G401.6 (cell line): ENCODE measurements around the gene TMEM165.
"Not testable (repeated sequence)": the region's sequence is repeated elsewhere in the genome, so short reads cannot be mapped to it uniquely, and the experiment has no call there.

Experiments used
- FAIRE-seq: peaks from 2 replicates; lab custom pipeline; 2012; peaks lifted over from hg19 to GRCh38; lab: Jason Lieb, UNC

The TMEM165 gene, protein sequence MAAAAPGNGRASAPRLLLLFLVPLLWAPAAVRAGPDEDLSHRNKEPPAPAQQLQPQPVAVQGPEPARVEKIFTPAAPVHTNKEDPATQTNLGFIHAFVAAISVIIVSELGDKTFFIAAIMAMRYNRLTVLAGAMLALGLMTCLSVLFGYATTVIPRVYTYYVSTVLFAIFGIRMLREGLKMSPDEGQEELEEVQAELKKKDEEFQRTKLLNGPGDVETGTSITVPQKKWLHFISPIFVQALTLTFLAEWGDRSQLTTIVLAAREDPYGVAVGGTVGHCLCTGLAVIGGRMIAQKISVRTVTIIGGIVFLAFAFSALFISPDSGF

DNA sequence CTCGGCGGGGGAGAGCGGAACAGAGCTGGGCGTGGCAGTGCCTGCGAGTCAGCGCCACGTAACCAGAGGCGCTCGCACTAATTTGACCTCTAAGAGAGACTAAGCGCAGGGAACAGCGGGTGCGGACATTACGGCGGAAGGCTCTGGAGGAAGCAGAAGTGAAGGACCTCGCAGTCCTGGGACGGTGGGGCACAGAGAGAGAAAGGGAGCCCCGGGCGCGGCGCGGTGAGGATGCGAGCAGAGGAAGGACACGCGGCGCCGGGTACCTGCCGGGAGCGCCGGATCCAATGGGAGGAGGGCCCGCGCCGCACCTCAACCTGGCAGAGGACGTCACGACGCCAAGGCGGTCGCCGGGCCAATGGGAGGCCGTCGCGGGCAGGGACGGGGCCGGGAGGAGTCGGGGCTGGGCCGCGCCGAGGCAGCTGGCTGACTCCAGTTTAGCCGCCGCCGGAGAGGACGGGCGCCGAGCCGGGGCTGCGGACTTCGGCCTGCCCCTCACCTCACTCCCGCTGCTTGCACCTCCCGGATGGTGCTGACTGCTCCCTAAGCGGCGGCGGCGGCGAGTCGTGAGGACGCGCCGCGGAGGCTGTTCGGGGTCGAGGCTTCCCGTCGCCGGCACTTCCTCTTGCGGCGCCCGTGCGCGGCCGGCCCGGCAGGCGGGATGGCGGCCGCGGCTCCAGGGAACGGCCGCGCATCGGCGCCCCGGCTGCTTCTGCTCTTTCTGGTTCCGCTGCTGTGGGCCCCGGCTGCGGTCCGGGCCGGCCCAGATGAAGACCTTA, at the start of gene TMEM165:
TSS of gene TMEM165 (plus strand) at position 429 of the 779 bp plus-strand sequence. CDS start at position 662, 233 bp downstream.
- FAIRE-seq, result peak; percentile 27

DNA sequence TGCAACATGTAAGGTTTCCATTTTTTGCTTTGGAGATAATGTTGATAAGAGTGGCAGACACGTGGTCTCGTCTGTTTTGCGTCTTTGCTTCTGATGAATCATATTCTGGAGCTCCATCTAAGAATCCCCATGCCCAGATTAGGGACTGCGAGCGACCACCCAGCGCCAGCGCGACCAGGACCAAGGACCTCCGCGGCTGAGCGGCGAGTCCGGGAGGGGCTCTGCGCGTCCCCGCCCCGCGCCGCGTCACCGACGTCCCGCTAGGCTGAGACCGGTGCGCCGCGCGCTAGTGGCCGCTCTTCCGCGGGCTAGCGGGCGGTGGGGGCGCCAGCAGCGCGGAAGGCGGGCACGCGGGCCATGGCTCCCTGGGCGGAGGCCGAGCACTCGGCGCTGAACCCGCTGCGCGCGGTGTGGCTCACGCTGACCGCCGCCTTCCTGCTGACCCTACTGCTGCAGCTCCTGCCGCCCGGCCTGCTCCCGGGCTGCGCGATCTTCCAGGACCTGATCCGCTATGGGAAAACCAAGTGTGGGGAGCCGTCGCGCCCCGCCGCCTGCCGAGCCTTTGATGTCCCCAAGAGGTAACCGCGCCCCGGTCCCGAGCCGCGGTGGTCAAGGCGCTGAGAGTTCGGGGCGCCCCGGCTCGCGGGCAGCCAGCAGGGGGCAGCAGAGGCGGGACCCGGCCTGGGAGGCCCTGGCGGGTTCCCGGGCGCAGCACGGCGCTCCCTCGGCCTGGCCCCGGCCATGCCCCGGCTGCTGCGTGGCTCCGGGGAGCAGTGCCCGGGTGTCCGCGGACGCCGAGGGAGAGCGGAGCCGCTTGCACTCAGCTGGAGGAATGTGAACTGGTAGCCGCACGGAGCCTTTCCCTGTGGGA, 49.5 kb upstream of the TMEM165 start, which contains the start of gene SRD5A3:
TSS of gene SRD5A3 (plus strand) at position 263 of the 871 bp plus-strand sequence. CDS start at position 358, 95 bp downstream.
- no peak for FAIRE-seq

DNA sequence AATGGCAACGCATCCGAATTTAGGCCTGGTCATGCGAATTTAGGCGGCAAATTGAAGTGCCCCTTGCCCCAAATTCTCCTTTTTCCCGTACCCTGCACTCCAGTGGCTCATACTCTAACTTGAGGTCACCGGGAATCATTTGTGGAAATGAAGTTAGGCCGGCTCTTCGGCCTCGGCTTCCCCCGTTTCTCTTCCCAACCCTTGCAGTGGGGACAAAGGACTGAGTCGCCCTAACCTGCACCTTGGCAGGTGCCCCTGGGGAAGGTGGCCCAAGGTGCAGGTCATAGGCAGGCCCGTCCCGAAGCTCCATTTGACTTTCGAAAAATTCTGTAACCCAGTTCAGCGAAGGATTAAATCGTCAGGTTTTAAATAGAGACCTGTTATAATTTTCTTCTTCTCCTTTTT, 48.9 kb upstream of the TMEM165 start:
- no peak for FAIRE-seq

DNA sequence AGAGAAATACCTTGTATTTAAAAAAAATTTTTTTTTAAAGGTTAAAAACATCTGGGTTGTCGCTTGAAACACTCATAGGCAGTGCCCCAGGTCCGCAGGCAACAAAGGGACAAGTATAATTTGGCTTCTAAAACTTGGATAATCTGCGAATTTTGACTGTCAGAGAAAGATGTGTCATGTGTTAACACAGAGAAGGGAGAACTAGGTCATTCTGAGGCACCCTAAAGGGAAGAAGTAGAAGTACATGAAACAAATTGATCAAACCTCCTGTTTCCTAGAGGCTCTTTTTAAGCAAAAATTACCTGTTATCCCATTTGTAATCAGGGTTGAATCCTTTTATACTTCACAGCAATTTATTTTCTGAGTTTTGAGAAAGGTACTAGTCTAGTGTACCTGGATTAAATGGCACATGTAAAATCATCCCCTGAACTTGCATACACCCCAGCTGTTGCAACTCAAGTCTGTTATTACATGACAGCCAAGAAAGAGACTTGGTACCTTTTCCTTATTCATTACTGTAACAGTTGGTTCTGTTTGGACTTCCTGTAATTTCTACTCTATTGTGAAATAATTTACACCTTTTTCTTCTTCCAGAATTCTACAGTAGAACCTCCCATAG, 48.0 kb upstream of the TMEM165 start:
- FAIRE-seq, result no peak

DNA sequence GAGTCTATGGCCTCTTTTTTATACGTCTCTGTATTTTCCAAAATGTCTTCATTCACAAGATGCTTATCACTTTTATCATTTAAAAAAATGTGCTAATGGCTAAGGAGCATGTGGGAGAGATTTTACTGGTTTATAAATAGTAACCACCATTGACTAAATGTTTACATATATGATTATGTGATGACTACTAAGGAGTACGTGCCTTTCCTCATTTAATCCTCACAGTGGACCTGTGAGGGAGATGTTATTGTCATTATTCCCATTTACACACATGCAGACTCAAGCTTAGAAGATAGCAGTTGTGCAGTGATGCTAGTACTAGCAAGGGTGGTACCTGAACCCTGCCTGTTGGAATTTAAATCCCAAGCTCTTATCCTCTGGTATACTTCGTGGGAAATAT, 47.3 kb upstream of the TMEM165 start:
- no peak for FAIRE-seq

DNA sequence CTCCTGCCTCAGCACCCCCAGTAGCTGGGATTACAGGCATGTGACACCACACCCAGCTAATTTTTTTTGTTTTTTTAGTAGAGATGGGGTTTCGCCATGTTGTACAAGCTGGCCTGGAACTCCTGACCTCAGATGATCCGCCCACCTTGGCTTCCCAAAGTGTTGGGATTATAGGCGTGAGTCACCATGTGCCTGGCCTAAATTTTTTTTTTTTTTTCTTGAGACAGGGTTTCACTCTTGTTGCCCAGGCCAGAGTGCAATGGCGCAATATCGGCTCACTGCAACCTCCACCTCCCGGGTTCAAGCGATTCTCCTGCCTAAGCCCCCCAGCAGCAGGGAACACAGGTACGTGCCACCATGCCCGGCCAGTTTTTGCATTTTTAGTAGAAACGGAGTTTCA, 44.9 kb upstream of the TMEM165 start:
- FAIRE-seq, result not testable (repeated sequence)

DNA sequence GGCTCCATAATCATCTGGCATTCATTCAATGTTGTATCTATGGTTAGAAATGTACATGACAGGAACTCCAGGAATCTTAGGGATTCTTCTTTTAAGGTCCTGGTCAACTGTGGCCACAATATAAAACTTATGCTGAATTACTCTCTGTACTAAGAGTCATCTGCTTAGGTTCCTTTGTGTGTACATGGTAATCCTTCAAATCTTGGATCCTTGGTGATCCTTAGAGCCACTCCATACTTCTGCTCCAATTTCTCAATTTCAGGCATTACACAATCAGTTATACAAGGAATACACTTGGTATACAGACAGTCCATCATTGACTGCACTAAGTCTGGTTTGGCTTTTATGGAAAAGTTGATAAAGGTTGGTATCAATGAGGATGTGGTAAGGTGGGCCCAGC, 43.9 kb upstream of the TMEM165 start:
- FAIRE-seq, result no peak

DNA sequence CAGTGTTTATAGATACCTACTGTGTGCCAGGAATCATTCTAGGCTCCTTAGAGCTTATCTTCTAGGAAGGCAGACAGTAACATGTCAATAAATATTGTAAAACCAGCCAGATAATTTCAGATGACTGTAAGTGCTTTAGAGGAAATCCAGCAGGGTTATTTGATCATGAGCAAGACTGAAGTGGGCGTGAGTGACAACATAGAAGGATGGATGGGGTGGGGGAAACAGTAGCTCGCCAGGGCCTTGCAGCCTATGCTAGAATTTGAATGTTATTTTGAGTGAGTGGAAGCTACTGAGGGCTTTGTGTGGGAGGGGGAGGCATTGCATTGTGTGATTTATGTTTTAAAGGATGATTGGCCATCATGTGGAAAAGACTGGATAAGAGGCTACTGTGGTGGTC, 43.0 kb upstream of the TMEM165 start:
- FAIRE-seq, result no peak

DNA sequence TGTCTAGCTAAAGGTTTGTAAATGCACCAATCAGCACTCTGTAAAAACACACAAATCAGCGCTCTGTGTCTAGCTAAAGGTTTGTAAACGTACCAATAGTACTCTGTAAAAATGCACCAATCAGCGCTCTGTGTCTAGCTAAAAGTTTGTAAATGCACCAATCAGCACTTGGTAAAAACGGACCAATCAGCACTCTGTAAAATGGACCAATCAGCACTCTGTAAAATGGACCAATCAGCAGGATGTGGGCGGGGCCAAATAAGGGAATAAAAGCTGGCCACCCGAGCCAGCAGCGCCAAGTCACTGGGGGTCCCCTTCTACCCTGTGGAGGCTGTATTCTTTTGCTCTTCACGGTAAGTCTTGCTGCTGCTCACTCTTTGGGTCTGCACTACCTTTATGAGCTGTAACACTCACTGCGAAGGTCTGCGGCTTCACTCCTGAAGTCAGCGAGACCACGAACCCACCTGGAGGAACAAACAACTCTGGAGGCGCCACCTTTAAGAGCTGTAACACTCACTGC, 42.5 kb upstream of the TMEM165 start:
- not testable (repeated sequence) for FAIRE-seq

DNA sequence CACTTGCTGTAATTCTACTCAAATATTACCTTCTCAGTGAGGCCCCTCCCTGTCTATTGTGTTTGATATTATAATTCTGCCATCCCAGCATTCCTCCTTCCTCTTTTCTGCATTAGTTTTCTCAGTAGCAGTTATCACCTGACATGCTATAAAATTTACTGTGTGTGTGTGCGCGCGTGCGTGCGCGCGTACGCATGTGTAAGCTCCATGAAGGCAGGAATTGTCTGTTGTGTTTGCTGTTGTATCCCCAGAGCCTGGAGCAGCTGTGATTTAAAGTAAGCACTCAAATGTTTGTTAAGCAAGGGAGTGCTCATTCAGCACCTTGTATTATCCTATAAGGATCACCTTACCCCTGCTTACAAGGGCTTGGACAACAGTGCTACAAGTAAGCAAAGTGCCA, 41.1 kb upstream of the TMEM165 start:
- no peak for FAIRE-seq

DNA sequence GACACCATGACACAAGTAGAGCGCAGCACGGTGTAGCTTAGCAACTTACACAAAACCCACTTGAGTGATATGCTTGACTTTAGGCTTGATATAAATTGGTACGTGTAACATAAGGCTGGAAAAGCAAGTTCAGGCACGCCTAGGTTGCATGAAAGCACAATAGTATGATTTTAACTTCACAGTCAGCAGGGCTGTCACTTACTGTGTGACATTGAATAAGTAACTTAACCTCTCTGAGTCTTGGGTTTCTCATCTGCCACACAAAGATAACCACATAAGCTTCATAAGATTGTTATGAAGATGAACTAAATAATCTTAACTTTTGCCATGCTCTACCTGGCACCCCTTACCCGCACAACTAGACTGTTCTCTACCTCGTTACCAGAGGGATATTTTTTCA, 40.2 kb upstream of the TMEM165 start:
- FAIRE-seq, result no peak

DNA sequence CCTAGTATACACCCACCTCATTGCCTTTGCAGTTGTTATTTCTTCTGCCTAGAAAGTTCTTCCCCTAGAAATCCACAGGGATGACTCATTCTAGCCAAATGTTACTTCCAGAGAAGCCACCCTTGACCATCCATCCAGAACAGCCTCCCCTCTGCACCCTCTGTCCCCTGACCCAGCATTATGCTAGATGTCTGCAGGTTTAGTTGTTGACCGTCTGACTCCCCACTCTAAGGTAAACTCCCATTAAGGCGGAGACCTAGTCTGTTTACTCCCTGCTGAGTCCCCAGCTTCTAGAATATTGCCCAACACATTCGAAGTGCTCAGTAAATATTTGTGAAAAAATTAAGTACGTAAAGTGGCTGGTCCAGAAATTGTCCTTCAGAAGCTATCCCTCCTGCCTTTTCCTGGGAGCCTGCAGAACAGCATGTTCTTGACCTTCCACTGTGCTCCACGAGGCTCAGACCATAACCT, 38.7 kb upstream of the TMEM165 start:
- no peak for FAIRE-seq

DNA sequence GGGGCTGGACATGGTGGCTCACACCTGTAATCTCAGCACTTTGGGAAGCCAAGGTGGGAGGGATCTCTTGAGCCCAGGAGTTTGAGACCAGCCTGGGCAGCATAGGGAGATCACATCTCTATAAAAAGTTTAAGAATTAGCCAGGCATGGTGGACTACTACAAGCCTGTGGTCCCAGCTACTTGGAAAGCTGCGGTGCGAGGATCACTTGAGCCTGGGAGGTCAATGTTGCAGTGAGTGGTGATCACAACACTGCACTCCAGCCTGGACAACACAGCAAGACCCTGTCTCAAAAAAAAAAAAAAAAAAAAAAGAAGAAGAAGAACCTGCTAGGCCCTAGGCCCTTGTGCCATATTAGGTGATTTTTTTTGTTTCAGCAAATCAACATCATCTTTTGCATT, 37.5 kb upstream of the TMEM165 start:
- no peak for FAIRE-seq

DNA sequence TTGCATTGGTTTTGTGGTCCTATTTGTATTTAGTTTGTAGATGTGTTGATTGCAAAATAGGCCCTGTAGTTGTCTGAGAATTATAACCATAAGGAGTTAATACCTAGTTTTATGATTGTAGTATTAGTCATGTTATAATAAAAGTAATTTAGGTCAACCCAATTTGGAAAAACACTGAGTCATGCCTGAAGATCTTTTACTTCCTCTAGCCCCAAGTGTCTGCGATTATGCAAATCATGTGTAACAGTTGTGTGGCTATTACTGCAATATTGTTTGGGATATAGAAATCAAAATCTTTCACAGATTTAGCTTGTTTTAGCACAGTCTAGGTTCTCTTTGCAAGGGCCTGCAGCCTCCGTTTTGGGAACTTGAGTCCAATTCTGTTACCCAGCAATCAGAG, 37.1 kb upstream of the TMEM165 start:
- no peak for FAIRE-seq

DNA sequence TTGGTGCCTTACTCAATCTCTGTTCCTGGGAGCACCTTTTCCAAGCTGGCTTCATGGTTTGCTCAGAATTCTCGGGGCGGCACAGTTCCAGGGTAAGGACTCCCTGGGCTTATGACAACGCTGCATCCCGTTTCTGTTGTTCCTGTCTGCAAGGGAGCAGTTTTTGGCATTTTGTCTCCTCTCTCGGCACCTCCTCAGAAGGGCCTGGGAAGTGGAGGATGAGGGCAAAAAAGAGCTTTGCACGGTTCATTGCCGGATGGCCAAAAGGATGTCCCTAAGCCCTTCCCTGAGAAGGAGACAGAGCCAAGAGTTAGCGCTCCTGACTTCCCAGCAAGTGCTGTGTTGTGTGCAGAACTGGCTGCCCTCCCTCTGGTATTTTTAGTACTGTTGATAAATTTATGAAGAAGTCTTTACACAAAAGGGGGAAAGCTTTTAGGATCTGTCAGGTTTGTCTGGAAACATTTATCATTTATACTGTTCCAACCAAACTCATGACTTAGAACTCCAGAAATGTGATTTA, 36.3 kb upstream of the TMEM165 start:
- no peak for FAIRE-seq

DNA sequence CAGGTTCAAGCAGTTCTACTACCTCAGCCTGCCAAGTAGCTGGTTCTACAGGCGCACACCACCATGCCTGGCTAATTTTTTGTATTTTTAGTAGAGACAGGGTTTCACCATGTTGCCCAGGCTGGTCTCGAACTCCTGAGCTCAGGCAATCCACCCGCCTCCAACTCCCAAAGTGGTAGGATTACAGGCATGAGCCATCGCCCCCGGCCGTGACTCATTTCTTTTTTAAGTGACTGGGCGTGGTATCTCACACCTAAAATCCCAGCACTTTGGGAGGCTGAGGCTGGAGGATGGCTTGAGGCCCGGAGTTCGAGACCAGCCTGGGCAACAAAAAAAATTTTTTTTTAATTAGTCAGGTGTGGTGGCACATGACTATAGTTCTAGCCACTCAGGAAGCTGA, 32.8 kb upstream of the TMEM165 start:
- not testable (repeated sequence) for FAIRE-seq

DNA sequence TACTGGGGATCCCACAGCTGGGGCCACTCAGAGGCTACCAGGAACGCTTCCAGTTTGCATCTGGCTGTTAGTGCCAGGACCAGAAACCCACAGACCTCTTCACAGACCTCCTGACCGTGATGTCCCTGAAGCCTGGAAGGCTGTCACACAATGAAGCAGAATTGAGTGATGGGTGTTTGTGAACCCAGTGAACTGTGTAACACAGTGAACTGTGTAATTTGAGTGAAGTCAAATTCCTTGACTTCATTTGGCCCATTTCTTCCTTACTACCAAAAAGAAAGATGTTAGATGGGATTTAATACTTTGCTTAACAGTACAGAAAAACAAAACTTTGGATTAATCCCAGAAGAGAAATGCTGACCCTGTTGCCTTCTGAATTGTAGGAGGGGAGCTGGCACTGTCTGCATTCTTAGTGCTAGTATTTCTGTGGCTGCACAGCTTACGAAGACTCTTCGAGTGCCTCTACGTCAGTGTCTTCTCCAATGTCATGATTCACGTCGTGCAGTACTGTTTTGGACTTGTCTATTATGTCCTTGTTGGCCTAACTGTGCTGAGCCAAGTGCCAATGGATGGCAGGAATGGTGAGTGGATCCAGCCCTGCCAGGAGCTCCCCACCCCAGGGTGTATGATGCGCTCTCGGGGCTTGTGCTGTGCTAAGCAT, 31.9 kb upstream of the TMEM165 start:
- no peak for FAIRE-seq

DNA sequence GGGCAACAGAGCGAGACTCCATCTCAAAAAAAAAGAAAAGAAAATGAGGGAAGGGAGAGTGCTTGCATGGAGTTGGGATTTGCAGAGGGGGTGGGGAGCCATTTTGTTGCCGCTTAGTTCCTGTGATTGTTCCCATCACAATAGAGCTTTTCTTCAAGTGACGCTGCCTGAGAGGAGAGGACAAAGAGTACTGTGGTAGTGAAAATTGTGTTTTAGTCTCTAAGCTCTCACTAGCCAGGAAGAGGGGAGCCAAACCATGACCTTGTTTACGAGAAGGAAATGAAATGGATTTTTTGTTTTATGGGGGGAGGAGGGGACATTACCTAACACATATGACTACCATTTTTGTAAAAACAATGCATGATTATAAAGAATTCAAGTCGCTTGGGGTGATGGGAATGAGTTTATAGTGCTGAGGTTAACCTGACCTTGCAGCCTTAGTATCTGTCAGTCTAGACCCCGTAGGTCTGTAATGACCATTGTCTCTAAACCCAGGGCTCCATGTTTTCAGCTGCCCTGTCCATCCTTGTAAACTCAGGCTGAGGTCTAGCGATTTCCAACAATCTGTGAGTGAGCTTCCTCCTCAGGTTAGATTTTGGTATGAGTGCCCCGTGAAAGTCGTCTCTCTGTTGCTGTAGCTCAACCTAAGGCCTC, 30.9 kb upstream of the TMEM165 start:
- FAIRE-seq, result no peak

DNA sequence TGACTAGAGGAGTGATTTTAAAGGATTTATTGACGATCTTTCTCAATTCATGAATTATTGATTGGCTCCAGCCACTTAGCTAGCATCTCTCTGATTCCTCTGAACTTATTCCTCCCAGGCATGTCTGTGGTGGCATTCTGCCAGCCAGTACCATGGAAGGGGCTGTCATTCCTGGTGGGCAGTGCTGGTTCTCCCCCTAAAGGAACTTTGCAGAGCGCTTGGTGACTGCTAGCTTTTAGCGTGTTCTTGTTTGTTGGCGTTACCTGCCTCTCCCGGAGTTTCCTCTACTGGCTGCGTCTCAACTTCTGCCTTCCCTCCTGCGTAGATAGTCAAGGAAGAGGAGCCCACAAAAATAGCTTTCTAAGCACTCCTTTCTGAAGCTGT, 30.4 kb upstream of the TMEM165 start:
- FAIRE-seq, result no peak

DNA sequence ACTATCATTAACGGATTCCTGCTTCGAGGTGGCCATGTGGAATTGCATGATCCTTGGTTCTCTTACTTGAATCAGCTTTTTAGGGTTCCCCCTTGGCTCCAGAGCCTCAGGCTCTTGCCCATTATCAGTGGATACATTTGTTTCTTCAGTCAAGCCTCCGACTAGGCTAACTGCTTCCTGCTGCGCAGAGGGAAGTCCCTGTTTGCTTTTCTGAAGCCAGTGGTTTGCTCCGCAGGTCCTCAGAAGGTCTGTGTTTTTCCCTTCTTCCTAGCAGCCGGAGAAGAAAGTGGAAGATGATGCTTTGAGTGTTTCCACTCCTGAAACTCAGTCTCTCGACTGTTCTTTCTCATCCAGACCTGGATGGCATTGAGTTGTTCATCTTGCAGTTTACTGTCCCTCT, 29.1 kb upstream of the TMEM165 start:
- no peak for FAIRE-seq
